OCI-LY7 (cell line): ENCODE results near the gene CIT. TPM values are rescaled to one million over a fixed set of nuclear protein-coding genes. Genes with fewer than 3 reads are reported as not detected.

ENCODE experiments used
- BruUV-seq: library from RNA; stranded (reverse); fragments of 400-500 nt; replicated peaks from 2 replicates; lab custom pipeline; 2021; lab: Mats Ljungman, UMichigan
- CTCF ChIA-PET: fragments of 300-600 bp; sonication (Branson Sonifier 250); formaldehyde crosslinking; loops from one replicate; lab custom pipeline; 2022; ENCODE audit warnings: antibody characterized with exemption; ENCODE audit not compliant: unreplicated experiment; lab: Charles Lee
- POLR2A ChIA-PET: fragments of 300-600 bp; sonication (Branson Sonifier 250); formaldehyde crosslinking; loops from one replicate; lab custom pipeline; 2022; ENCODE audit warnings: antibody characterized with exemption; lab: Charles Lee
- DNase-seq: peaks from one replicate; pipeline ENCODE4 v3.0.0-alpha.2; 2015; ENCODE audit warnings: low spot score
- H2AFZ ChIP-seq: fragments of 200-600 bp; sonication (generic), shearing (Covaris generic); 2 replicates; pipeline ENCODE4 v1.6.1; 2014; ENCODE audit warnings: mild to moderate bottlenecking, antibody characterized with exemption, low read length, moderate library complexity
- H3K27ac ChIP-seq: fragments of 200-600 bp; sonication (generic); 2 replicates; pipeline ENCODE4 v1.5.1; 2014; ENCODE audit warnings: mixed run types, low read depth, mild to moderate bottlenecking, moderate library complexity, low read length, inconsistent platforms; ENCODE audit not compliant: poor library complexity, severe bottlenecking
- H3K36me3 ChIP-seq: fragments of 200-600 bp; sonication (generic); 2 replicates; pipeline ENCODE4 v1.6.1; 2014; ENCODE audit warnings: mild to moderate bottlenecking, antibody characterized with exemption, low read length, moderate library complexity, mixed read lengths; ENCODE audit not compliant: insufficient read depth
- H3K4me1 ChIP-seq: fragments of 200-600 bp; sonication (generic); 2 replicates; pipeline ENCODE4 v1.5.1; 2014; ENCODE audit warnings: mild to moderate bottlenecking, low read length; ENCODE audit not compliant: insufficient read depth, poor library complexity, severe bottlenecking
- H3K4me2 ChIP-seq: fragments of 200-600 bp; sonication (generic); 2 replicates; pipeline ENCODE4 v1.6.1; 2014; ENCODE audit warnings: mild to moderate bottlenecking, low read length
- H3K4me3 ChIP-seq: fragments of 200-600 bp; sonication (generic); 2 replicates; pipeline ENCODE4 v1.5.1; 2014; ENCODE audit warnings: mild to moderate bottlenecking, low read depth, low read length; ENCODE audit not compliant: poor library complexity, severe bottlenecking
- H3K79me2 ChIP-seq: fragments of 200-600 bp; sonication (generic); 2 replicates; pipeline ENCODE4 v1.6.1; 2016; ENCODE audit warnings: low read depth, mild to moderate bottlenecking, low read length, moderate library complexity, mixed read lengths; ENCODE audit not compliant: insufficient read depth
- H3K9me2 ChIP-seq: fragments of 200-600 bp; sonication (generic); 2 replicates; pipeline ENCODE4 v1.6.1; 2016; ENCODE audit warnings: mild to moderate bottlenecking, low read length, mixed read lengths; ENCODE audit not compliant: insufficient read depth
- H3K9me3 ChIP-seq: fragments of 200-600 bp; sonication (generic); 2 replicates; pipeline ENCODE4 v1.6.1; 2014; ENCODE audit warnings: mild to moderate bottlenecking, mixed run types, low read length, mixed read lengths
- H4K20me1 ChIP-seq: fragments of 200-600 bp; sonication (generic); 2 replicates; pipeline ENCODE4 v1.6.1; 2014; ENCODE audit warnings: mild to moderate bottlenecking, antibody characterized with exemption, low read length, moderate library complexity, mixed read lengths; ENCODE audit not compliant: insufficient read depth
- CTCF ChIP-seq: fragments of 200-600 bp; sonication (generic); conservative IDR thresholded peaks from 2 replicates; pipeline ENCODE4 v1.5.1; 2014; ENCODE audit warnings: mild to moderate bottlenecking, antibody characterized with exemption, low read length, moderate library complexity, mixed read lengths
- EZH2phosphoT487 ChIP-seq: fragments of 200-600 bp; sonication (generic); IDR thresholded peaks from 2 replicates; pipeline ENCODE4 v1.6.1; 2018; ENCODE audit warnings: low read depth, borderline replicate concordance, mild to moderate bottlenecking, mixed run types, antibody characterized with exemption, low read length, moderate library complexity, mixed read lengths
- intact Hi-C: fragments of 100-400 bp; cut with micrococcal nuclease; formaldehyde crosslinking; loops from one replicate; pipeline ENCODE4 v1.10.0; 2022; ENCODE audit not compliant: unreplicated experiment
- total RNA-seq, 2 experiments: library from RNA; depleted of rRNA in 1 of 2; stranded (reverse); fragments of >200 nt in 1 of 2; shearing (Covaris generic) in 1 of 2; gene quantifications; 2 replicates each; pipeline ENCODE4 v1.2.3, GENCODE V29; 2014 to 2022

Gene CIT
- total RNA-seq, 2 experiments from 2014 or later = 33.4 to 90.1 TPM

GRCh38 chr12:119694111-119694510, 183.0 kb downstream of the CIT start:
- Histone ChIP-seq H3K4me2 (no peak overlapping the region), H3K79me2 (no peaks in the 10 kb centered on the region), H3K9me3 (no peaks in the 10 kb centered on the region), H3K27ac (no peak overlapping the region), H3K9me2 (no peaks in the 10 kb centered on the region), H4K20me1 (no peaks in the 10 kb centered on the region), H3K4me3 (no peak overlapping the region), H3K36me3 (peaks cover 69% of the 10 kb centered on the region), H2AFZ (no peak overlapping the region), H3K4me1 (no peaks in the 10 kb centered on the region)
- intact Hi-C loops = no loop called here
- no TSS peak for BruUV-seq
- CTCF ChIA-PET = no interaction called here
- POLR2A ChIA-PET = interaction anchor here (0.6 kb wide), 1 partner anchor 1739 kb away, joined by 3 read pairs; no protein-coding TSS in a partner anchor
- DNase-seq = no peak
- TF ChIP-seq CTCF (no peak), EZH2phosphoT487 (no peak)

- no TSS peak for BruUV-seq
- intact Hi-C loops = no loop called here
- no peaks in the 10 kb centered on the region for H3K79me2 ChIP-seq
- peaks cover 66% of the 10 kb centered on the region for H3K36me3 ChIP-seq
- ChIA-PET CTCF (no interaction called here), POLR2A (interaction anchor here (0.6 kb wide), 1 partner anchor 1739 kb away, joined by 3 read pairs; no protein-coding TSS in a partner anchor)
- no peak overlapping the region for H3K4me3 ChIP-seq
- H3K9me3 ChIP-seq = no peaks in the 10 kb centered on the region
- H4K20me1 ChIP-seq = no peaks in the 10 kb centered on the region
- DNase-seq = no peak
- H2AFZ ChIP-seq = no peak overlapping the region
- no peak for TF ChIP-seq CTCF
- H3K4me2 ChIP-seq = no peak overlapping the region
- no peaks in the 10 kb centered on the region for H3K9me2 ChIP-seq
- no peaks in the 10 kb centered on the region for H3K4me1 ChIP-seq
- no peak overlapping the region for H3K27ac ChIP-seq
Observed at GRCh38 chr12:119693511-119693910, 183.6 kb downstream of the CIT start.

- Histone ChIP-seq H3K4me2 (no peak overlapping the region), H3K36me3 (peaks cover 68% of the 10 kb centered on the region), H4K20me1 (no peaks in the 10 kb centered on the region), H3K9me2 (no peaks in the 10 kb centered on the region), H3K4me1 (no peaks in the 10 kb centered on the region), H3K79me2 (no peaks in the 10 kb centered on the region), H3K9me3 (no peaks in the 10 kb centered on the region), H3K27ac (no peak overlapping the region), H3K4me3 (no peak overlapping the region), H2AFZ (no peak overlapping the region)
- BruUV-seq = no TSS peak
- ChIA-PET CTCF (no interaction called here), POLR2A (no interaction called here)
- no peak for TF ChIP-seq EZH2phosphoT487
- TF ChIP-seq CTCF = no peak
- DNase-seq = no peak
- intact Hi-C loops = no loop called here
Observed at GRCh38 chr12:119692997-119693396, 184.1 kb downstream of the CIT start.
